H7 (cell line): ENCODE measurements around the gene RNF213. TPM values are rescaled to one million over a fixed set of nuclear protein-coding genes. Genes with fewer than 3 reads are reported as not detected.
A peak's percentile ranks its signal among the peaks of the same experiment; 100 is the strongest.

ENCODE experiments used
- DNase-seq: peaks from one replicate; pipeline ENCODE4 v3.0.0; 2012
- H3K27me3 ChIP-seq: 2 replicates; pipeline ENCODE4 v1.6.0; 2011; ENCODE audit warnings: mild to moderate bottlenecking, low read length; ENCODE audit not compliant: control insufficient read depth, insufficient read depth
- H3K36me3 ChIP-seq: replicated peaks from 2 replicates; pipeline ENCODE4 v1.5.1; 2011; ENCODE audit warnings: low read length; ENCODE audit not compliant: control insufficient read depth, insufficient read depth
- H3K4me3 ChIP-seq: 2 replicates; pipeline ENCODE4 v1.5.1; 2011; ENCODE audit warnings: low read depth, mild to moderate bottlenecking, control low read depth, low read length, moderate library complexity; ENCODE audit not compliant: insufficient read depth
- total RNA-seq: library from RNA; depleted of rRNA; stranded (reverse); fragments of >200 nt; shearing (Covaris generic); gene quantifications from 2 replicates; pipeline ENCODE4 v1.2.3, GENCODE V29; 2014

Gene RNF213
- total RNA-seq, 1 experiment from 2014 or later: 29.4 TPM

GRCh38 chr17:80416260-80416939 lies 155.7 kb downstream of the RNF213 start:
- H3K36me3 ChIP-seq: peaks cover 3% of the 10 kb centered on the region
- no peak overlapping the region for H3K4me3 ChIP-seq
- peaks cover 16% of the 10 kb centered on the region for H3K27me3 ChIP-seq
- peak; percentile 22 for DNase-seq

- Histone ChIP-seq H3K27me3 (peaks cover 16% of the 10 kb centered on the region), H3K4me3 (no peak overlapping the region), H3K36me3 (peaks cover 3% of the 10 kb centered on the region)
- DNase-seq: peak; percentile 7
These were observed 156.3 kb downstream of the RNF213 start for GRCh38 chr17:80416940-80417293.

GRCh38 chr17:80418589-80418988 lies 157.9 kb downstream of the RNF213 start:
- Histone ChIP-seq H3K36me3 (peaks cover 3% of the 10 kb centered on the region), H3K27me3 (peaks cover 12% of the 10 kb centered on the region), H3K4me3 (no peak overlapping the region)
- no peak for DNase-seq

- peaks cover 6% of the 10 kb centered on the region for H3K27me3 ChIP-seq
- H3K36me3 ChIP-seq: peaks cover 3% of the 10 kb centered on the region
- H3K4me3 ChIP-seq: no peak overlapping the region
- peak; percentile 27 for DNase-seq
These were observed 158.6 kb downstream of the RNF213 start for GRCh38 chr17:80419255-80419654.

- no peaks in the 10 kb centered on the region for H3K27me3 ChIP-seq
- DNase-seq: peak; percentile 67
- H3K4me3 ChIP-seq: no peak overlapping the region
- H3K36me3 ChIP-seq: peaks cover 3% of the 10 kb centered on the region
These were observed 160.9 kb downstream of the RNF213 start for GRCh38 chr17:80421381-80422090.

- H3K27me3 ChIP-seq: no peaks in the 10 kb centered on the region
- H3K36me3 ChIP-seq: peaks cover 3% of the 10 kb centered on the region
- H3K4me3 ChIP-seq: no peak overlapping the region
- peak; percentile 44 for DNase-seq
These were observed 161.6 kb downstream of the RNF213 start for GRCh38 chr17:80422276-80422675.

- Histone ChIP-seq H3K27me3 (no peaks in the 10 kb centered on the region), H3K36me3 (no peaks in the 10 kb centered on the region), H3K4me3 (no peak overlapping the region)
- peak; percentile 46 for DNase-seq
These were observed 162.3 kb downstream of the RNF213 start for GRCh38 chr17:80422981-80423380.

GRCh38 chr17:80423536-80424225 lies 163.0 kb downstream of the RNF213 start:
- peak; percentile 57 for DNase-seq
- H3K27me3 ChIP-seq: no peaks in the 10 kb centered on the region
- no peak overlapping the region for H3K4me3 ChIP-seq
- no peaks in the 10 kb centered on the region for H3K36me3 ChIP-seq

GRCh38 chr17:80424261-80424660 lies 163.6 kb downstream of the RNF213 start:
- no peaks in the 10 kb centered on the region for H3K27me3 ChIP-seq
- no peaks in the 10 kb centered on the region for H3K36me3 ChIP-seq
- peak; percentile 25 for DNase-seq
- H3K4me3 ChIP-seq: no peak overlapping the region

GRCh38 chr17:80424878-80425765 lies 164.5 kb downstream of the RNF213 start:
- peak; percentile 80 for DNase-seq
- Histone ChIP-seq H3K36me3 (no peaks in the 10 kb centered on the region), H3K27me3 (no peaks in the 10 kb centered on the region), H3K4me3 (no peak overlapping the region)

GRCh38 chr17:80425835-80426426 lies 165.3 kb downstream of the RNF213 start:
- Histone ChIP-seq H3K27me3 (no peaks in the 10 kb centered on the region), H3K36me3 (no peaks in the 10 kb centered on the region), H3K4me3 (no peak overlapping the region)
- DNase-seq: peak; percentile 55

GRCh38 chr17:80426671-80427326 lies 166.1 kb downstream of the RNF213 start:
- Histone ChIP-seq H3K27me3 (no peaks in the 10 kb centered on the region), H3K4me3 (no peak overlapping the region), H3K36me3 (no peaks in the 10 kb centered on the region)
- DNase-seq: peak; percentile 99

GRCh38 chr17:80427366-80428282 lies 167.0 kb downstream of the RNF213 start:
- DNase-seq: peak; percentile 81
- H3K4me3 ChIP-seq: no peak overlapping the region
- H3K27me3 ChIP-seq: no peaks in the 10 kb centered on the region
- H3K36me3 ChIP-seq: no peaks in the 10 kb centered on the region
